ENCODE data around the gene CENPT. TPM values are rescaled to one million over a fixed set of nuclear protein-coding genes. Genes with fewer than 3 reads are reported as not detected.

CENPT gene
- total RNA-seq, 2 donors from 2014 or later = 49.5 to 86.4 TPM

- ATAC-seq = no peak
- H3K36me3 Mint-ChIP-seq = no peaks in the 10 kb centered on the region
- no peak for DNase-seq (ENCODE audit: low spot score in 2 of 2)
- no peaks in the 10 kb centered on the region for H3K9me3 Mint-ChIP-seq
- peak overlapping the region in 1 of 2 donors; percentile 78 for H3K27ac Mint-ChIP-seq
Measured at GRCh38 chr16:67862623-67863583, 15.4 kb upstream of the CENPT start.

GRCh38 chr16:67861877-67862276, 14.4 kb upstream of the CENPT start:
- ATAC-seq (no peak), DNase-seq (ENCODE audit: low spot score in 2 of 2) (no peak)
- H3K9me3 Mint-ChIP-seq = no peaks in the 10 kb centered on the region
- H3K36me3 Mint-ChIP-seq = no peaks in the 10 kb centered on the region
- H3K27ac Mint-ChIP-seq = peak overlapping the region; percentile 19 to 42

GRCh38 chr16:67860589-67861398, 13.3 kb upstream of the CENPT start:
- DNase-seq (ENCODE audit: low spot score in 2 of 2) (no peak), ATAC-seq (peak in 1 of 2 donors; percentile 19)
- Mint-ChIP-seq H3K36me3 (no peaks in the 10 kb centered on the region), H3K9me3 (no peaks in the 10 kb centered on the region), H3K27ac (peak overlapping the region; percentile 22 to 42)

GRCh38 chr16:67858500-67858899, 11.0 kb upstream of the CENPT start:
- no peak for DNase-seq (ENCODE audit: low spot score in 2 of 2)
- H3K9me3 Mint-ChIP-seq = no peaks in the 10 kb centered on the region
- H3K27ac Mint-ChIP-seq = peak overlapping the region; percentile 56 to 90
- no peaks in the 10 kb centered on the region for H3K36me3 Mint-ChIP-seq
- no peak for ATAC-seq

GRCh38 chr16:67857547-67858233, 10.2 kb upstream of the CENPT start:
- Mint-ChIP-seq H3K27ac (peak overlapping the region; percentile 56 to 90), H3K9me3 (no peaks in the 10 kb centered on the region), H3K36me3 (no peaks in the 10 kb centered on the region)
- DNase-seq (ENCODE audit: low spot score in 2 of 2) = no peak
- peak; percentile 70 to 83 for ATAC-seq

GRCh38 chr16:67856927-67857546, 9.5 kb upstream of the CENPT start:
- ATAC-seq (peak in 1 of 2 donors; percentile 9), DNase-seq (ENCODE audit: low spot score in 2 of 2) (no peak)
- Mint-ChIP-seq H3K36me3 (no peaks in the 10 kb centered on the region), H3K27ac (peak overlapping the region; percentile 56 to 90), H3K9me3 (no peaks in the 10 kb centered on the region)

- Mint-ChIP-seq H3K27ac (peak overlapping the region in 1 of 2 donors; percentile 56), H3K9me3 (no peaks in the 10 kb centered on the region), H3K36me3 (no peaks in the 10 kb centered on the region)
- DNase-seq (ENCODE audit: low spot score in 2 of 2) = no peak
- ATAC-seq = no peak
Measured at GRCh38 chr16:67855789-67856188, 8.3 kb upstream of the CENPT start.

GRCh38 chr16:67853670-67854069, 6.2 kb upstream of the CENPT start:
- Mint-ChIP-seq H3K27ac (no peak overlapping the region), H3K36me3 (peaks cover 0 to 5% of the 10 kb centered on the region in 2 donors), H3K9me3 (no peaks in the 10 kb centered on the region)
- ATAC-seq (no peak), DNase-seq (ENCODE audit: low spot score in 2 of 2) (no peak)

- ATAC-seq (no peak), DNase-seq (ENCODE audit: low spot score in 2 of 2) (no peak)
- H3K36me3 Mint-ChIP-seq = peaks cover 18 to 25% of the 10 kb centered on the region in 2 donors
- H3K27ac Mint-ChIP-seq = peak overlapping the region; percentile 74 to 90
- no peaks in the 10 kb centered on the region for H3K9me3 Mint-ChIP-seq
Measured at GRCh38 chr16:67848118-67848517, 625 bp upstream of the CENPT start.

- Mint-ChIP-seq H3K36me3 (peaks cover 24 to 33% of the 10 kb centered on the region in 2 donors), H3K27ac (peak within 1 kb of the TSS; percentile 90 to 97), H3K9me3 (no peaks in the 10 kb centered on the region)
- ATAC-seq (peak; percentile 74 to 76), DNase-seq (ENCODE audit: low spot score in 2 of 2) (peak; percentile 95 to 97)
Measured at GRCh38 chr16:67846320-67847063, 1.0 kb downstream of the CENPT start, which contains the start of gene NUTF2. Gene NUTF2 (plus strand): TSS chr16:67846933. CDS start chr16:67865131, 18,198 bp downstream.

GRCh38 chr16:67846063-67846319, 1.5 kb downstream of the CENPT start:
- Mint-ChIP-seq H3K27ac (peak overlapping the region; percentile 90 to 97), H3K9me3 (no peaks in the 10 kb centered on the region), H3K36me3 (peaks cover 24 to 33% of the 10 kb centered on the region in 2 donors)
- ATAC-seq (no peak), DNase-seq (ENCODE audit: low spot score in 2 of 2) (no peak)

GRCh38 chr16:67845291-67846062, 2.0 kb downstream of the CENPT start:
- peak overlapping the region; percentile 90 to 97 for H3K27ac Mint-ChIP-seq

GRCh38 chr16:67844497-67844896, 3.0 kb downstream of the CENPT start:
- peaks cover 19 to 33% of the 10 kb centered on the region in 2 donors for H3K36me3 Mint-ChIP-seq
- H3K27ac Mint-ChIP-seq = peak overlapping the region in 1 of 2 donors; percentile 90
- no peak for ATAC-seq
- H3K9me3 Mint-ChIP-seq = no peaks in the 10 kb centered on the region
- no peak for DNase-seq (ENCODE audit: low spot score in 2 of 2)

More at GRCh38 chr16:67845291-67846062, 2.0 kb downstream of the CENPT start:
- H3K36me3 Mint-ChIP-seq = peaks cover 24 to 33% of the 10 kb centered on the region in 2 donors
- H3K9me3 Mint-ChIP-seq = no peaks in the 10 kb centered on the region
- ATAC-seq (no peak), DNase-seq (ENCODE audit: low spot score in 2 of 2) (no peak)

GRCh38 chr16:67843343-67843765, 4.1 kb downstream of the CENPT start:
- no peak for ATAC-seq
- Mint-ChIP-seq H3K36me3 (peaks cover 19 to 33% of the 10 kb centered on the region in 2 donors), H3K9me3 (no peaks in the 10 kb centered on the region), H3K27ac (peak overlapping the region; percentile 90 to 97)
- no peak for DNase-seq (ENCODE audit: low spot score in 2 of 2)
